ENCODE data around the gene SEMA7A. TPM values are rescaled to one million over a fixed set of nuclear protein-coding genes. Genes with fewer than 3 reads are reported as not detected.

The SEMA7A gene
- total and polyA plus RNA-seq, 2 of the 4 experiments (the other 2 are of a cell fraction) = 30.5 to 87.3 TPM

DNA sequence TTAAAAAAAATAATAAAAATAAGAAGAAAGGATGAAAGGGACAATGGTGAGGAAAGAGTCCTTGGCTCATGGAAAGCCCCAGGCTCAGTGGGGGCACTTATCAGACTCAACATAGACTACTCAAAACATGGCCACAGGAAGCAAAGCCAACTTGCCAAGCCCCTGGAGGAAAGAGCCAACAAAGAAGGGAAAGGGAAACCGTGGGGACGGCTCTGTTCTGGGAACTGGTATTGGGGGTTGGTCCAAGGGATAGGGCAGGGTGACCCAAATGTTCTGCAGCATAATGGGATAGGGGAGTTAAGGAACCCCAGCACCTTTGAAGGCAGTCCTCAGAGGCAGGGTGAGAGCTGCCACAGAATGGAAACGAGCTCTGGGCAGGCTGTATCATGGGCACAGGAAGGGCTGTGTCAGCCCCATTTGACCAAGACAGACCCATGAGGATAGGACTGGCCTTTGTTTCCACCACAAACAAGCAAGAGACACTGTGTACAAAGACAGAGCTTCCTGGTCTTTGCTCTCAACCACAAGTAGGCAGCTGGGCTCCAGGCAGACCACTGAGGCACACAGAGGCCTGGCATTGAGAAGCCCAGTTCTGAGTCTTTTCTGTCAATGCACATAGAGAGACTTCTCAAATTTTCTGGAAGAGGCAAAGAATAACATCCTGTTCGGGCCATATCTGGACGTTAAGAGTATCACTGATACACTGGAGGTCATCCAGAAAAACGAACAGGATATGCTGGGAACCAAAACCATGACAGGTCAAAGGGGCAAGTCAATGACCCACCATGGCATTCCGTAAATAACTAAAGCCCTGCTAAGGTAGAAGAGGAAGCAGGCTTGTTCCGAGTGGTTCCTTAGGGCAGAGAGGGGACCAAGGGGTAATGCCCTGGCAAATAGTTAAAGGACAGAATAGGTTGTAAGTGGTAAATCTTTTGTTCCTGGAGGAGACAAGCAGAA lies 10.6 kb upstream of the SEMA7A start:
- in situ Hi-C loops (cut with MboI; ENCODE audit: low sequenced_read_pairs) (no loop called here), dilution Hi-C loops (cut with HindIII; ENCODE audit: low sequenced_read_pairs, unreplicated experiment) (no loop called here), intact Hi-C loops (cut with micrococcal nuclease) (no loop called here)
- no peak overlapping the region for H2BK120ac ChIP-seq (ENCODE audit: low read depth, low read length)
- H2AFZ ChIP-seq (replicated peaks; ENCODE audit: low read length, poor library complexity) = no peak overlapping the region
- no peak overlapping the region for H3K23ac ChIP-seq (ENCODE audit: low read depth, low read length)
- H4K91ac ChIP-seq (ENCODE audit: insufficient read depth, low read depth, low read length) = no peak overlapping the region
- no peaks in the 10 kb centered on the region for H3K27me3 ChIP-seq (ENCODE audit: control insufficient read depth, insufficient read depth, low read length)
- no peak overlapping the region for H2BK15ac ChIP-seq (ENCODE audit: low read depth, low read length)
- peaks cover 15% of the 10 kb centered on the region for H3K9me1 ChIP-seq (ENCODE audit: insufficient read depth, low read length)
- no peak overlapping the region for H3K27ac ChIP-seq (ENCODE audit: insufficient read depth, low read length)
- no peak overlapping the region for H2BK5ac ChIP-seq (ENCODE audit: low read depth, low read length, poor library complexity, severe bottlenecking)
- no peak overlapping the region for H4K5ac ChIP-seq (ENCODE audit: low read depth, low read length)
- no peak overlapping the region; the same call in 1 of the 2 replicates for H2AK5ac ChIP-seq (ENCODE audit: low read depth, low read length)
- no peak overlapping the region for H3K56ac ChIP-seq (ENCODE audit: extremely low read depth, insufficient read depth, low read length)
- no peak overlapping the region for H4K8ac ChIP-seq (ENCODE audit: low read depth in 2 of 2, low read length in 2 of 2)
- H3K9me3 ChIP-seq (ENCODE audit: control insufficient read depth, insufficient read depth, low read length) = no peaks in the 10 kb centered on the region
- H3K4me1 ChIP-seq (ENCODE audit: control insufficient read depth, insufficient read depth, low read length) = peaks cover 8% of the 10 kb centered on the region
- WGBS, 2 experiments (ENCODE audit: extremely low coverage in 2 of 2, insufficient read length in 1 of 2) = 83% methylated on average over 5 of the region's 8 CpGs; no CpG with 5 or more reads in 1 of the 2 experiments
- H3K4me3 ChIP-seq (ENCODE audit: insufficient read depth, low read depth, low read length) = no peak overlapping the region
- ATAC-seq (ENCODE audit: low read depth) (no peak), DNase-seq (no peak)
- H2AK9ac ChIP-seq (replicated peaks; ENCODE audit: low read depth, low read length, poor library complexity) = peak overlapping the region; percentile 44
- H3K4me2 ChIP-seq (ENCODE audit: low read depth, low read length) = no peak overlapping the region
- H2BK20ac ChIP-seq (ENCODE audit: low read depth, low read length) = no peak overlapping the region
- no peaks in the 10 kb centered on the region for H3K79me1 ChIP-seq (ENCODE audit: low read depth in 1 of 2, low read length in 2 of 2)
- ChIA-PET CTCF (no interaction called here), POLR2A (ENCODE audit: unreplicated experiment) (no interaction called here)
- H4K20me1 ChIP-seq (ENCODE audit: insufficient read depth, low read length) = no peaks in the 10 kb centered on the region
- BruUV-seq (replicated peaks) = no TSS peak
- H3K14ac ChIP-seq (replicated peaks; ENCODE audit: low read depth, low read length) = no peak overlapping the region
- peaks cover 31% of the 10 kb centered on the region for H3K36me3 ChIP-seq (ENCODE audit: control insufficient read depth, insufficient read depth, low read length)
- no peak overlapping the region for H3K18ac ChIP-seq (ENCODE audit: low read depth, low read length)
- no peak overlapping the region for H3K4ac ChIP-seq (ENCODE audit: low read depth, low read length)
- no peak overlapping the region for H3K9ac ChIP-seq (ENCODE audit: low read depth, low read length)
- TF ChIP-seq CEBPB (IDR thresholded peaks at IDR 0.05; ENCODE audit: low read depth, low read length) (no peak), MXI1 (IDR thresholded peaks at IDR 0.05; ENCODE audit: borderline replicate concordance, low read depth, low read length) (no peak), FOS (IDR thresholded peaks at IDR 0.05; ENCODE audit: low read depth, low read length) (no peak), RFX5 (IDR thresholded peaks at IDR 0.05; ENCODE audit: low read depth, low read length) (no peak), NFE2L2 (IDR thresholded peaks at IDR 0.05; ENCODE audit: low read depth, low read length) (no peak), POLR2A (IDR thresholded peaks at IDR 0.05; ENCODE audit: low read depth, low read length) (no peak), BHLHE40 (IDR thresholded peaks at IDR 0.05; ENCODE audit: low read depth, low read length) (no peak), RAD21 (IDR thresholded peaks at IDR 0.05; ENCODE audit: low read length) (no peak), MAFK (IDR thresholded peaks at IDR 0.05; ENCODE audit: low read depth, low read length) (no peak), RCOR1 (IDR thresholded peaks at IDR 0.05; ENCODE audit: insufficient replicate concordance, low read length) (no peak), MAZ (IDR thresholded peaks at IDR 0.05; ENCODE audit: borderline replicate concordance, low read depth, low read length) (no peak), SMC3 (IDR thresholded peaks at IDR 0.05; ENCODE audit: low read depth, low read length) (no peak)
- TF ChIP-seq, protein P1, sequence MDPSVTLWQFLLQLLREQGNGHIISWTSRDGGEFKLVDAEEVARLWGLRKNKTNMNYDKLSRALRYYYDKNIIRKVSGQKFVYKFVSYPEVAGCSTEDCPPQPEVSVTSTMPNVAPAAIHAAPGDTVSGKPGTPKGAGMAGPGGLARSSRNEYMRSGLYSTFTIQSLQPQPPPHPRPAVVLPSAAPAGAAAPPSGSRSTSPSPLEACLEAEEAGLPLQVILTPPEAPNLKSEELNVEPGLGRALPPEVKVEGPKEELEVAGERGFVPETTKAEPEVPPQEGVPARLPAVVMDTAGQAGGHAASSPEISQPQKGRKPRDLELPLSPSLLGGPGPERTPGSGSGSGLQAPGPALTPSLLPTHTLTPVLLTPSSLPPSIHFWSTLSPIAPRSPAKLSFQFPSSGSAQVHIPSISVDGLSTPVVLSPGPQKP (IDR thresholded peaks at IDR 0.05; ENCODE audit: borderline replicate concordance, low read depth, low read length) = no peak
- TF ChIP-seq, protein P2, sequence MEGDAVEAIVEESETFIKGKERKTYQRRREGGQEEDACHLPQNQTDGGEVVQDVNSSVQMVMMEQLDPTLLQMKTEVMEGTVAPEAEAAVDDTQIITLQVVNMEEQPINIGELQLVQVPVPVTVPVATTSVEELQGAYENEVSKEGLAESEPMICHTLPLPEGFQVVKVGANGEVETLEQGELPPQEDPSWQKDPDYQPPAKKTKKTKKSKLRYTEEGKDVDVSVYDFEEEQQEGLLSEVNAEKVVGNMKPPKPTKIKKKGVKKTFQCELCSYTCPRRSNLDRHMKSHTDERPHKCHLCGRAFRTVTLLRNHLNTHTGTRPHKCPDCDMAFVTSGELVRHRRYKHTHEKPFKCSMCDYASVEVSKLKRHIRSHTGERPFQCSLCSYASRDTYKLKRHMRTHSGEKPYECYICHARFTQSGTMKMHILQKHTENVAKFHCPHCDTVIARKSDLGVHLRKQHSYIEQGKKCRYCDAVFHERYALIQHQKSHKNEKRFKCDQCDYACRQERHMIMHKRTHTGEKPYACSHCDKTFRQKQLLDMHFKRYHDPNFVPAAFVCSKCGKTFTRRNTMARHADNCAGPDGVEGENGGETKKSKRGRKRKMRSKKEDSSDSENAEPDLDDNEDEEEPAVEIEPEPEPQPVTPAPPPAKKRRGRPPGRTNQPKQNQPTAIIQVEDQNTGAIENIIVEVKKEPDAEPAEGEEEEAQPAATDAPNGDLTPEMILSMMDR (conservative IDR thresholded peaks at IDR 0.05; ENCODE audit: low read depth, low read length) = no peak
- TF ChIP-seq, protein P3, sequence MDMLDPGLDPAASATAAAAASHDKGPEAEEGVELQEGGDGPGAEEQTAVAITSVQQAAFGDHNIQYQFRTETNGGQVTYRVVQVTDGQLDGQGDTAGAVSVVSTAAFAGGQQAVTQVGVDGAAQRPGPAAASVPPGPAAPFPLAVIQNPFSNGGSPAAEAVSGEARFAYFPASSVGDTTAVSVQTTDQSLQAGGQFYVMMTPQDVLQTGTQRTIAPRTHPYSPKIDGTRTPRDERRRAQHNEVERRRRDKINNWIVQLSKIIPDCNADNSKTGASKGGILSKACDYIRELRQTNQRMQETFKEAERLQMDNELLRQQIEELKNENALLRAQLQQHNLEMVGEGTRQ (IDR thresholded peaks at IDR 0.05; ENCODE audit: low read depth, low read length) = no peak
